KMS-11 (cell line): Measurements from ENCODE around the gene CYGB.
"Not testable (repeated sequence)": the region's sequence is repeated elsewhere in the genome, so short reads cannot be mapped to it uniquely, and the experiment has no call there.

ENCODE experiments used
- H2AFZ ChIP-seq: fragments of 200-600 bp; sonication (generic); 2 replicates; pipeline ENCODE4 v1.6.1; 2016; ENCODE audit warnings: antibody characterized with exemption, mixed run types, low read depth
- H3K27ac ChIP-seq: fragments of 200-600 bp; sonication (generic); 2 replicates; pipeline ENCODE4 v1.6.1; 2016; ENCODE audit warnings: mild to moderate bottlenecking, mixed run types
- H3K27me3 ChIP-seq: fragments of 200-600 bp; sonication (generic); 2 replicates; pipeline ENCODE4 v1.6.1; 2017; ENCODE audit warnings: mild to moderate bottlenecking, low read depth, mixed run types, moderate library complexity; ENCODE audit not compliant: insufficient read depth
- H3K36me3 ChIP-seq: fragments of 200-600 bp; sonication (generic); 2 replicates; pipeline ENCODE4 v1.6.1; 2017; ENCODE audit warnings: mild to moderate bottlenecking, mixed run types; ENCODE audit not compliant: insufficient read depth
- H3K4me1 ChIP-seq: fragments of 200-600 bp; sonication (generic); 2 replicates; pipeline ENCODE4 v1.6.1; 2016; ENCODE audit warnings: mild to moderate bottlenecking, low read depth, mixed run types; ENCODE audit not compliant: poor library complexity, severe bottlenecking
- H3K4me2 ChIP-seq: fragments of 200-600 bp; sonication (generic); 2 replicates; pipeline ENCODE4 v1.7.0; 2016; ENCODE audit warnings: mild to moderate bottlenecking, mixed run types
- H3K4me3 ChIP-seq: fragments of 200-600 bp; sonication (generic); IDR thresholded peaks from 2 replicates; pipeline ENCODE4 v1.6.1; 2017; ENCODE audit warnings: low read depth, low read length, mixed read lengths; ENCODE audit not compliant: insufficient read depth
- H3K79me2 ChIP-seq: fragments of 200-600 bp; sonication (generic); 2 replicates; pipeline ENCODE4 v1.6.1; 2016; ENCODE audit warnings: low read depth, mixed run types; ENCODE audit not compliant: insufficient read depth
- H3K9ac ChIP-seq: fragments of 200-600 bp; sonication (generic); 2 replicates; pipeline ENCODE4 v1.6.1; 2016; ENCODE audit warnings: mild to moderate bottlenecking, mixed run types
- H4K20me1 ChIP-seq: fragments of 200-600 bp; sonication (generic); 2 replicates; pipeline ENCODE4 v1.6.1; 2016; ENCODE audit warnings: mild to moderate bottlenecking, mixed run types; ENCODE audit not compliant: insufficient read depth
- TF ChIP-seq, protein P1 (sequence below): fragments of 200-600 bp; sonication (generic); conservative IDR thresholded peaks from 2 replicates; pipeline ENCODE4 v1.6.1; 2017; ENCODE audit warnings: low read depth, mild to moderate bottlenecking, antibody characterized with exemption, low read length, moderate library complexity, mixed read lengths

The CYGB gene

DNA sequence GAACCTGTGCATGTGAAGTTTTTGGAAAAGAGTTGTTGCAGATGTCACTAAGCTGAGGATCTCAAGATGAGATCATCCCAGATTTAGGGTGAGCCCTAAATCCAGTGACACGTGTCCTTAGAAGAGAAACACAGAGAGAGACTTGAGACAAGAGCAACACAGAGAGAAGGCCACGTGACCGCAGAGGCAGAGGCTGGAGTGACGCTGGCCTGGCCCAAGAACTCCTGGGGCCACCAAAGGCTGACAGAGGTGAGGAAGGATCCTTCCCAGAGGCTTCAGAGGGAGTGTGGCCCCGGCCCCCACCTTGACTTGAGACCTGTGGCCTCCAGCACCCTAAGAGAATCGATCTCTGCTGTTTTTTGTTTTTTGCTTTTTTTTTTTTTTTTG is 24.2 kb downstream of the CYGB start:
- Histone ChIP-seq H3K4me2 (no peak overlapping the region), H3K79me2 (no peaks in the 10 kb centered on the region), H3K9ac (no peak overlapping the region), H2AFZ (no peak overlapping the region), H3K36me3 (no peaks in the 10 kb centered on the region), H4K20me1 (no peaks in the 10 kb centered on the region), H3K4me3 (no peak overlapping the region), H3K4me1 (peaks cover 9% of the 10 kb centered on the region), H3K27me3 (no peaks in the 10 kb centered on the region), H3K27ac (no peak overlapping the region)
- TF ChIP-seq, protein P1, sequence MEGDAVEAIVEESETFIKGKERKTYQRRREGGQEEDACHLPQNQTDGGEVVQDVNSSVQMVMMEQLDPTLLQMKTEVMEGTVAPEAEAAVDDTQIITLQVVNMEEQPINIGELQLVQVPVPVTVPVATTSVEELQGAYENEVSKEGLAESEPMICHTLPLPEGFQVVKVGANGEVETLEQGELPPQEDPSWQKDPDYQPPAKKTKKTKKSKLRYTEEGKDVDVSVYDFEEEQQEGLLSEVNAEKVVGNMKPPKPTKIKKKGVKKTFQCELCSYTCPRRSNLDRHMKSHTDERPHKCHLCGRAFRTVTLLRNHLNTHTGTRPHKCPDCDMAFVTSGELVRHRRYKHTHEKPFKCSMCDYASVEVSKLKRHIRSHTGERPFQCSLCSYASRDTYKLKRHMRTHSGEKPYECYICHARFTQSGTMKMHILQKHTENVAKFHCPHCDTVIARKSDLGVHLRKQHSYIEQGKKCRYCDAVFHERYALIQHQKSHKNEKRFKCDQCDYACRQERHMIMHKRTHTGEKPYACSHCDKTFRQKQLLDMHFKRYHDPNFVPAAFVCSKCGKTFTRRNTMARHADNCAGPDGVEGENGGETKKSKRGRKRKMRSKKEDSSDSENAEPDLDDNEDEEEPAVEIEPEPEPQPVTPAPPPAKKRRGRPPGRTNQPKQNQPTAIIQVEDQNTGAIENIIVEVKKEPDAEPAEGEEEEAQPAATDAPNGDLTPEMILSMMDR, result no peak

DNA sequence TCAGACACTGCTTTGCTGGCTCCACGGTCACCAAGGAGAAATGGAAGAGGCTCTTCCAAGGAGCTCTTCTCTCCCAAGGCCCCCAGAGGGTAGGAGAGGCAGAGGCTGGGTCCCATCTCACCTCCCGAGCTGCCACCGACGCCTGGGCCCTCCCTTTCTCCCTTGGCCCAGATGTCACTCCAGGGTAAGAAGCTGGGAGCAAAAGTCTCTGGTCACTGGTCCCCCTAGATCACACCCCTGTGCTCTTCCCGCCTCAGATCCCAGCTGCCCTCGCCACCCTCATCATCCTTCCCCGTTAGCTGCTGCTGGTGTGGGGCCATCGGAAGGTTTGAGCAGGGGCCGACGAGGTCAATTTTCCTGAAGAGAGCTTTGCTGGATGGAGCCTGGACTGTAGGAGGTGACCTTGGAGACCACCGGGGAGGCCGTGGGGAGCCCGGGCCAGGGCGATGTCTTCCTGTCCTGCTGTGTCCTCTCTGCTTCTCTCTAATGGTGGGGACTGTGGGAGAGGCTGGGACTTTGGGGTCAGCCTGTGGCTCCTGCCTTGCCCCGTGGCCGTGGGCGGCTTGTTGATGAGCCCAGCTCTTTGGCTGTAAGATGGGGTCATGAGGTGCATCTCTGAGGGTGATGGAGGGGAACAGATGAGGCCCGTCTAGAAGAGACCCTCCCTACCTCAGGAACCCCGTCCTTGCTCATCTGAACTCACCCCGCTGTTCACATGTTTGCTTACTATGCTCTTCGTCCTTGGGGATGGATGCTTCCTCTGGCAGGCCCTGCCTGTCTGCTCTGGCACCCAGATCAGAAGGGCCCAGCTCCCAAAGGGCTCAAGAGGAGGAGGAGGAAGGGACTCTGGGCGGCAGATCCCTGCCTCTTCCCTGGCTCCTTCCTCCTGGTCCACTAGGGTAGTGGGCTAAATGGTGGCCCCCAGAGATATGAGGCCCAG is 24.9 kb downstream of the CYGB start:
- no peak overlapping the region for H3K27ac ChIP-seq
- H3K4me1 ChIP-seq, result peaks cover 9% of the 10 kb centered on the region
- no peak overlapping the region for H2AFZ ChIP-seq
- H3K4me2 ChIP-seq, result no peak overlapping the region
- TF ChIP-seq, protein P1, result no peak
- H3K9ac ChIP-seq, result no peak overlapping the region
- H4K20me1 ChIP-seq, result no peaks in the 10 kb centered on the region
- no peak overlapping the region for H3K4me3 ChIP-seq
- H3K36me3 ChIP-seq, result no peaks in the 10 kb centered on the region
- H3K27me3 ChIP-seq, result no peaks in the 10 kb centered on the region
- H3K79me2 ChIP-seq, result no peaks in the 10 kb centered on the region

DNA sequence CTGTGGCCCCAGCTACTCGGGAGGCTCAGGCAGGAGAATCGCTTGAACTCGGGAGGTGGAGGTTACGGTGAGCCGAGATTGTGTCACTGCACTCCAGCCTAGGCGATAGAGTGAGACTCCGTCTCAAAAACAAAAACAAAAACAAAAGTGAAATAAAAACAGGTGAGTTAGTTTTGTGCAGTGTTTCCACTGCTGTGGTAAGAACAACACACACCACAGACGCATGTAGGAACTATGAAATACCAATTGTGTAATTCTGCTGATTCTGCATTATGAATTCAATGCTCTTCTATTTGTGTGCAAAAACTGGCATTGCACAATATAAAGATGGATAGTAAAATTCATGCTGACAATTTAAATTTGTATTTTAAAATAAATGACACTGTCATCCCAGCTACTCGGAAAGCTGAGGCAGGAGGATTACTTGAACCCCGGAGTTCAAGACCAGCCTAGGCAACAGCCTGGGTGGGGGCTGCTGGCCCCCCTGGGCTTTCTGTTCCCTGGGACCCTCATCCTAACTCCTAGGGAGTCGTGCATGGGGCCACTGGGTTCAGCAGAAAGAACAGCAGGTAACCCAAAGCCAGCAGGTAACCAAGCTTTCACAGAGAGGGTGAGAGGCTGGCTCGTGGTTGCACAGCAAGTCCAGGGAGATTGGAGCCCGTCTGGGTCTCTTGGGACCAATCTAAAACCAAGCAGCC is 25.7 kb downstream of the CYGB start:
- Histone ChIP-seq H3K9ac (no peak overlapping the region), H3K4me1 (peaks cover 11% of the 10 kb centered on the region), H4K20me1 (no peaks in the 10 kb centered on the region), H2AFZ (no peak overlapping the region), H3K27me3 (no peaks in the 10 kb centered on the region; the same call in 1 of the 2 replicates), H3K36me3 (no peaks in the 10 kb centered on the region), H3K79me2 (no peaks in the 10 kb centered on the region), H3K27ac (no peak overlapping the region), H3K4me3 (no peak overlapping the region), H3K4me2 (no peak overlapping the region)
- TF ChIP-seq, protein P1, result no peak

DNA sequence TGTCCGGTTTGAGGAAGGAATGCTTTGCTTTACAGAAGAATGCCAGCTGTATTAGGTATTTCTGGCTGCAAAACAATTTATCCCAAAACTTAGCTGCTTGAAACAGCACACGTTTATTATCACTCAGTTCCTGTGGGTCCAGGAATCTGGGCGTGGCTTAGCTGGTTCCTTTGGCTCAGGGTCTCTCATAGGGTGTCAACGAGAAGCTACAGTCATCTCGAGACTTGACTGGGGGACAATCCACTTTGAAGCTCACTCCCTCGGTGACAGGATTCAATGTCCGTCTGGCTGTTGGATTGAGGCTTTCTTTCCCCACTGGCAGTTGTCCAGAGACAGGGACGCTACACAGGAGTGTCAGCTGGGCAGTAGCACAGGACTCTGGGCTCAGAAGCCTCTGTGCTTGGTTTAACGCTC is 26.7 kb downstream of the CYGB start:
- no peaks in the 10 kb centered on the region for H3K36me3 ChIP-seq
- H3K27ac ChIP-seq, result no peak overlapping the region
- H3K4me1 ChIP-seq, result peaks cover 19% of the 10 kb centered on the region
- TF ChIP-seq, protein P1, result no peak
- H3K79me2 ChIP-seq, result no peaks in the 10 kb centered on the region
- no peak overlapping the region for H3K9ac ChIP-seq
- no peak overlapping the region for H3K4me2 ChIP-seq
- no peak overlapping the region for H2AFZ ChIP-seq
- H4K20me1 ChIP-seq, result no peaks in the 10 kb centered on the region
- H3K27me3 ChIP-seq, result no peaks in the 10 kb centered on the region; the same call in 1 of the 2 replicates
- no peak overlapping the region for H3K4me3 ChIP-seq

DNA sequence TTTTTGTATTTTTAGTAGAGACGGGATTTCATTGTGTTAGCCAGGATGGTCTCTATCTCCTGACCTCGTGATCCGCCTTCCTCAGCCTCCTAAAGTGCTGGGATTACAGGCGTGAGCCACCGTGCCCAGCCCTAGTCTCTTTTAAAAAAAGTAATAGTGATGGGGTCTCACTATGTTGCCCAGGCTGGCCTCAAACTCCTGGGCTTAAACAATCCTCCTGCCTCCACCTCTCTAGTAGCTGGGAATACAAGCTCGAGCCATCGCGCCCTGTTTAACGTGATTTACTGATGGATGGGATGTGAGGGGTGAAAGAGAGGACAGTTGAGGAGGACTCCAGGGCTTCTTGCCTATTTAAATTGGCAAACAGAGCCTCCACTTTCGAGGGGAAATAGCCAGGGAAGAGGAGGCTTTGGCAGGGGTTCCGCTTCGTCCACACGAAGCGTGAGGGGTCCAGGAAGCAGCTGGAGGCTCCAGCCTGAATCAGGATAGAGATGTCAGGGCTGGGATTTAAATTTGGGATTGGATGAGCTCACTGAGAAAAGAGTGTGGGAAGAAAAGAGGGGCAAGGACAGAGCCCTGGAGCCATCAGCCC is 28.9 kb downstream of the CYGB start:
- H3K4me3 ChIP-seq, H3K27me3 ChIP-seq, H3K9ac ChIP-seq: not testable (repeated sequence)

More for the DNA sequence above, 28.9 kb downstream of the CYGB start:
- not testable (repeated sequence) for H2AFZ ChIP-seq, H3K27ac ChIP-seq, H3K4me2 ChIP-seq, H3K79me2 ChIP-seq, H3K36me3 ChIP-seq, H4K20me1 ChIP-seq
- peaks cover 19% of the 10 kb centered on the region for H3K4me1 ChIP-seq
